Panc1 (cell line): ENCODE data around the gene KCNIP4. TPM values are rescaled to one million over a fixed set of nuclear protein-coding genes. Genes with fewer than 3 reads are reported as not detected.

ENCODE experiments used
- ATAC-seq: fragments of 200-7000 bp; cut with Tn5 transposase; 2 replicates; pipeline ENCODE4 v1.9.1; 2020; ENCODE audit warnings: mild to moderate bottlenecking, moderate library complexity
- BruUV-seq: library from RNA; stranded (reverse); fragments of 400-500 nt; replicated peaks from 2 replicates; lab custom pipeline; 2021; lab: Mats Ljungman, UMichigan
- CTCF ChIA-PET: fragments of 300-600 bp; sonication (Branson Sonifier 250); formaldehyde crosslinking; loops from one replicate; lab custom pipeline; 2022; ENCODE audit warnings: antibody characterized with exemption; lab: Charles Lee
- POLR2A ChIA-PET: fragments of 300-600 bp; sonication (Branson Sonifier 250); formaldehyde crosslinking; loops from one replicate; lab custom pipeline; 2022; ENCODE audit warnings: antibody characterized with exemption; lab: Charles Lee
- DNase-seq: peaks from one replicate; pipeline ENCODE4 v3.0.0-alpha.2; 2010; ENCODE audit warnings: low read depth, low spot score
- H3K27ac ChIP-seq: 2 replicates; pipeline ENCODE4 v1.5.1; 2011; ENCODE audit warnings: mild to moderate bottlenecking, low read length, inconsistent platforms
- H3K27me3 ChIP-seq: fragments of 200-500 bp; sonication (Bioruptor generic); 2 replicates; pipeline ENCODE4 v1.6.0; 2014; ENCODE audit warnings: low read length, inconsistent platforms; ENCODE audit not compliant: control insufficient read depth, insufficient read depth
- H3K36me3 ChIP-seq: fragments of 200-500 bp; sonication (Bioruptor generic); 2 replicates; pipeline ENCODE4 v1.5.1; 2014; ENCODE audit warnings: inconsistent platforms, mild to moderate bottlenecking, low read length, moderate library complexity; ENCODE audit not compliant: control insufficient read depth, insufficient read depth
- H3K4me1 ChIP-seq: 2 replicates; pipeline ENCODE4 v1.5.1; 2011; ENCODE audit warnings: inconsistent platforms, mild to moderate bottlenecking, low read length, moderate library complexity; ENCODE audit not compliant: control insufficient read depth, insufficient read depth
- H3K4me3 ChIP-seq, 2 experiments: 2 replicates each; pipeline ENCODE4 v1.5.1; 2011 to 2012; ENCODE audit warnings: low read depth in 2 of 2, low read length in 2 of 2, mild to moderate bottlenecking in 2 of 2, inconsistent platforms in 1 of 2, moderate library complexity in 1 of 2
- H3K9me3 ChIP-seq: fragments of 200-500 bp; sonication (Bioruptor generic); 2 replicates; pipeline ENCODE4 v1.5.1; 2014; ENCODE audit warnings: low read depth, mild to moderate bottlenecking, inconsistent platforms, low read length, moderate library complexity; ENCODE audit not compliant: control insufficient read depth, insufficient read depth
- CTCF ChIP-seq: fragments of 450-650 bp; IDR thresholded peaks from 2 replicates; pipeline ENCODE4 v1.5.1; 2017; ENCODE audit warnings: mild to moderate bottlenecking
- POLR2AphosphoS5 ChIP-seq: IDR thresholded peaks from 2 replicates; pipeline ENCODE4 v1.6.1; 2012; ENCODE audit warnings: mild to moderate bottlenecking, low read depth, low read length, moderate library complexity
- REST ChIP-seq, 2 experiments: IDR thresholded peaks; 2 replicates each; pipeline ENCODE4 v1.6.1; 2011 to 2012; ENCODE audit warnings: low read depth in 2 of 2, control low read depth in 1 of 2, low read length in 1 of 2, mild to moderate bottlenecking in 1 of 2, moderate library complexity in 1 of 2; ENCODE audit not compliant: insufficient read depth in 1 of 2
- SIN3A ChIP-seq: IDR thresholded peaks from 2 replicates; pipeline ENCODE4 v1.6.1; 2012; ENCODE audit warnings: low read depth, mild to moderate bottlenecking, low read length, moderate library complexity, borderline replicate concordance; ENCODE audit not compliant: insufficient read depth
- TCF7L2 ChIP-seq: IDR thresholded peaks from 2 replicates; pipeline ENCODE4 v1.6.1; 2011; ENCODE audit warnings: mild to moderate bottlenecking, low read depth, low read length, inconsistent platforms
- in situ Hi-C: cut with HindIII; loops from 2 replicates; pipeline ENCODE4 v1.10.0; 2016; ENCODE audit warnings: low sequenced_read_pairs, low pct_unique_long_range_greater_than_20kb
- intact Hi-C: fragments of 100-400 bp; cut with micrococcal nuclease; formaldehyde crosslinking; loops from one replicate; pipeline ENCODE4 v1.10.0; 2022; ENCODE audit not compliant: unreplicated experiment
- total RNA-seq: library from RNA; stranded (reverse); gene quantifications from one replicate; pipeline ENCODE4 v1.2.1, GENCODE V29; 2021; ENCODE audit not compliant: unreplicated experiment

Gene KCNIP4
- total RNA-seq, 1 experiment from 2014 or later, result not detected

GRCh38 chr4:21742326-21742725, 206.2 kb downstream of the KCNIP4 start:
- no peak for DNase-seq
- TF ChIP-seq CTCF, result no peak
- no peak for TF ChIP-seq TCF7L2
- no peak for TF ChIP-seq REST (IDR thresholded peaks at IDR 0.05; ENCODE audit: insufficient read depth in 1 of 2, low read depth in 2 of 2, low read length in 1 of 2)
- no peak for TF ChIP-seq SIN3A
- no peak for TF ChIP-seq POLR2AphosphoS5
- ChIA-PET POLR2A (no interaction called here), CTCF (no interaction called here)
- H3K4me1 ChIP-seq, result no peaks in the 10 kb centered on the region
- H3K9me3 ChIP-seq, result no peaks in the 10 kb centered on the region
- BruUV-seq, result no TSS peak
- H3K4me3 ChIP-seq, result no peak overlapping the region
- no peak overlapping the region for H3K27ac ChIP-seq
- H3K36me3 ChIP-seq, result no peaks in the 10 kb centered on the region
- H3K27me3 ChIP-seq, result no peaks in the 10 kb centered on the region
- ATAC-seq, result no peak
- in situ Hi-C loops (no loop called here), intact Hi-C loops (no loop called here)

GRCh38 chr4:21738821-21739220, 209.8 kb downstream of the KCNIP4 start:
- H3K4me1 ChIP-seq, result no peaks in the 10 kb centered on the region
- no peak overlapping the region for H3K27ac ChIP-seq
- no peaks in the 10 kb centered on the region for H3K36me3 ChIP-seq
- no peak overlapping the region for H3K4me3 ChIP-seq
- DNase-seq, result no peak
- in situ Hi-C loops, result no loop called here
- ChIA-PET POLR2A (no interaction called here), CTCF (no interaction called here)
- TF ChIP-seq TCF7L2 (no peak), POLR2AphosphoS5 (no peak), REST (IDR thresholded peaks at IDR 0.05; ENCODE audit: insufficient read depth in 1 of 2, low read depth in 2 of 2, low read length in 1 of 2) (no peak), SIN3A (no peak), CTCF (no peak)
- no peak for ATAC-seq
- no TSS peak for BruUV-seq
- no peaks in the 10 kb centered on the region for H3K9me3 ChIP-seq
- intact Hi-C loops, result no loop called here
- H3K27me3 ChIP-seq, result no peaks in the 10 kb centered on the region
